ENCODE results near the gene OR2AK2.
A peak's percentile ranks its signal among the peaks of the same experiment; 100 is the strongest.
"Not testable (repeated sequence)": the region's sequence is repeated elsewhere in the genome, so short reads cannot be mapped to it uniquely, and the experiment has no call there.

OR2AK2 gene

GRCh38 chr1:247964933-247965332 is at the start of gene OR2AK2:
Gene OR2AK2 (plus strand): TSS chr1:247965233. CDS start chr1:247965377, 144 bp downstream.
- Mint-ChIP-seq H3K27me3 (peaks cover 6% of the 10 kb centered on the region), H3K36me3 (peaks cover 3% of the 10 kb centered on the region), H3K4me3 (no peak within 1 kb of the TSS), H3K27ac (no peak within 1 kb of the TSS), H3K9me3 (ENCODE audit: low read depth) (peaks cover 6% of the 10 kb centered on the region), H3K4me1 (ENCODE audit: low read depth) (no peaks in the 10 kb centered on the region)

GRCh38 chr1:247919952-247920351 is 45.1 kb upstream of the OR2AK2 start, which contains the start of gene OR2T8:
Gene OR2T8 (plus strand): TSS chr1:247920252. CDS start chr1:247921018, 766 bp downstream.
- H3K27ac Mint-ChIP-seq, result no peak within 1 kb of the TSS
- peaks cover 2% of the 10 kb centered on the region for H3K27me3 Mint-ChIP-seq
- no peaks in the 10 kb centered on the region for H3K9me3 Mint-ChIP-seq (ENCODE audit: low read depth)
- no peaks in the 10 kb centered on the region for H3K36me3 Mint-ChIP-seq
- no peak within 1 kb of the TSS for H3K4me3 Mint-ChIP-seq
- no peaks in the 10 kb centered on the region for H3K4me1 Mint-ChIP-seq (ENCODE audit: low read depth)

- H3K36me3 Mint-ChIP-seq, result no peaks in the 10 kb centered on the region
- H3K27me3 Mint-ChIP-seq, result no peaks in the 10 kb centered on the region
- H3K27ac Mint-ChIP-seq, result no peak overlapping the region
- H3K4me3 Mint-ChIP-seq, result no peak overlapping the region
- no peaks in the 10 kb centered on the region for H3K9me3 Mint-ChIP-seq (ENCODE audit: low read depth)
- H3K4me1 Mint-ChIP-seq (ENCODE audit: low read depth), result no peaks in the 10 kb centered on the region
Observed at GRCh38 chr1:247923941-247924340, 41.1 kb upstream of the OR2AK2 start.

- H3K4me1 Mint-ChIP-seq (ENCODE audit: low read depth), result no peaks in the 10 kb centered on the region
- H3K4me3 Mint-ChIP-seq, result no peak within 1 kb of the TSS
Observed at GRCh38 chr1:247924868-247925267, 40.2 kb upstream of the OR2AK2 start, which contains the start of gene OR2AJ1. Gene OR2AJ1 (plus strand): TSS chr1:247924889. CDS start chr1:247933769, 8,880 bp downstream.

GRCh38 chr1:247933989-247934388 is 31.0 kb upstream of the OR2AK2 start:
- no peak overlapping the region for H3K27ac Mint-ChIP-seq
- no peaks in the 10 kb centered on the region for H3K4me1 Mint-ChIP-seq (ENCODE audit: low read depth)
- peaks cover 3% of the 10 kb centered on the region for H3K27me3 Mint-ChIP-seq
- H3K36me3 Mint-ChIP-seq, result no peaks in the 10 kb centered on the region
- H3K4me3 Mint-ChIP-seq, result no peak overlapping the region
- no peaks in the 10 kb centered on the region for H3K9me3 Mint-ChIP-seq (ENCODE audit: low read depth)

More at GRCh38 chr1:247924868-247925267, 40.2 kb upstream of the OR2AK2 start, which contains the start of gene OR2AJ1:
- Mint-ChIP-seq H3K27ac (no peak within 1 kb of the TSS), H3K36me3 (no peaks in the 10 kb centered on the region), H3K27me3 (no peaks in the 10 kb centered on the region), H3K9me3 (ENCODE audit: low read depth) (no peaks in the 10 kb centered on the region)

GRCh38 chr1:247935781-247936180 is 29.3 kb upstream of the OR2AK2 start:
- Mint-ChIP-seq H3K4me3 (no peak overlapping the region), H3K36me3 (no peaks in the 10 kb centered on the region), H3K27ac (no peak overlapping the region), H3K9me3 (ENCODE audit: low read depth) (no peaks in the 10 kb centered on the region), H3K4me1 (ENCODE audit: low read depth) (no peaks in the 10 kb centered on the region), H3K27me3 (peaks cover 3% of the 10 kb centered on the region)

GRCh38 chr1:247936415-247936814 is 28.6 kb upstream of the OR2AK2 start:
- Mint-ChIP-seq H3K27ac (no peak overlapping the region), H3K9me3 (ENCODE audit: low read depth) (no peaks in the 10 kb centered on the region), H3K27me3 (peaks cover under 1% of the 10 kb centered on the region), H3K4me3 (no peak overlapping the region), H3K4me1 (ENCODE audit: low read depth) (no peaks in the 10 kb centered on the region), H3K36me3 (no peaks in the 10 kb centered on the region)

- not testable (repeated sequence) for H3K4me1 Mint-ChIP-seq (ENCODE audit: low read depth); H3K9me3 Mint-ChIP-seq (ENCODE audit: low read depth); H3K27ac Mint-ChIP-seq; H3K36me3 Mint-ChIP-seq; H3K27me3 Mint-ChIP-seq
- H3K4me3 Mint-ChIP-seq, result peak overlapping the region; percentile 81
Observed at GRCh38 chr1:247936965-247937734, 27.9 kb upstream of the OR2AK2 start.

- H3K9me3 Mint-ChIP-seq (ENCODE audit: low read depth), result no peaks in the 10 kb centered on the region
- H3K27ac Mint-ChIP-seq, result no peak overlapping the region
- H3K4me1 Mint-ChIP-seq (ENCODE audit: low read depth), result no peaks in the 10 kb centered on the region
- H3K36me3 Mint-ChIP-seq, result no peaks in the 10 kb centered on the region
- H3K4me3 Mint-ChIP-seq, result no peak overlapping the region
- H3K27me3 Mint-ChIP-seq, result peaks cover 5% of the 10 kb centered on the region
Observed at GRCh38 chr1:247942624-247943023, 22.4 kb upstream of the OR2AK2 start.

- Mint-ChIP-seq H3K27me3 (peaks cover 7% of the 10 kb centered on the region), H3K36me3 (no peaks in the 10 kb centered on the region), H3K4me1 (ENCODE audit: low read depth) (no peaks in the 10 kb centered on the region), H3K4me3 (no peak within 1 kb of the TSS), H3K27ac (no peak within 1 kb of the TSS), H3K9me3 (ENCODE audit: low read depth) (no peaks in the 10 kb centered on the region)
Observed at GRCh38 chr1:247948558-247948957, 16.5 kb upstream of the OR2AK2 start, which contains the start of gene OR2L8. Gene OR2L8 (plus strand): TSS chr1:247948858. CDS start chr1:247948858, 0 bp downstream.

GRCh38 chr1:247953408-247953807 is 11.6 kb upstream of the OR2AK2 start:
- no peak overlapping the region for H3K27ac Mint-ChIP-seq
- H3K4me1 Mint-ChIP-seq (ENCODE audit: low read depth), result no peaks in the 10 kb centered on the region
- H3K9me3 Mint-ChIP-seq (ENCODE audit: low read depth), result peaks cover 4% of the 10 kb centered on the region
- H3K4me3 Mint-ChIP-seq, result no peak overlapping the region
- no peaks in the 10 kb centered on the region for H3K36me3 Mint-ChIP-seq
- H3K27me3 Mint-ChIP-seq, result no peaks in the 10 kb centered on the region

- Mint-ChIP-seq H3K36me3 (peaks cover 5% of the 10 kb centered on the region), H3K4me3 (no peak overlapping the region), H3K9me3 (ENCODE audit: low read depth) (peaks cover 14% of the 10 kb centered on the region), H3K27ac (no peak overlapping the region), H3K4me1 (ENCODE audit: low read depth) (no peaks in the 10 kb centered on the region), H3K27me3 (peaks cover 6% of the 10 kb centered on the region)
Observed at GRCh38 chr1:247961791-247962190, 3.2 kb upstream of the OR2AK2 start.

GRCh38 chr1:247962911-247963588 is 2.0 kb upstream of the OR2AK2 start:
- Mint-ChIP-seq H3K4me1 (ENCODE audit: low read depth) (no peaks in the 10 kb centered on the region), H3K36me3 (peaks cover 5% of the 10 kb centered on the region)

GRCh38 chr1:247966532-247967204 is 1.6 kb downstream of the OR2AK2 start:
- H3K4me1 Mint-ChIP-seq (ENCODE audit: low read depth), result no peaks in the 10 kb centered on the region
- H3K4me3 Mint-ChIP-seq, result no peak overlapping the region
- no peaks in the 10 kb centered on the region for H3K27me3 Mint-ChIP-seq
- no peak overlapping the region for H3K27ac Mint-ChIP-seq
- no peaks in the 10 kb centered on the region for H3K36me3 Mint-ChIP-seq
- H3K9me3 Mint-ChIP-seq (ENCODE audit: low read depth), result peaks cover 2% of the 10 kb centered on the region

More at GRCh38 chr1:247962911-247963588, 2.0 kb upstream of the OR2AK2 start:
- peaks cover 6% of the 10 kb centered on the region for H3K27me3 Mint-ChIP-seq
- H3K27ac Mint-ChIP-seq, result no peak overlapping the region
- peaks cover 11% of the 10 kb centered on the region for H3K9me3 Mint-ChIP-seq (ENCODE audit: low read depth)
- H3K4me3 Mint-ChIP-seq, result no peak overlapping the region

GRCh38 chr1:247992986-247993385 is 28.0 kb downstream of the OR2AK2 start:
- no peaks in the 10 kb centered on the region for H3K9me3 Mint-ChIP-seq (ENCODE audit: low read depth)
- no peak overlapping the region for H3K4me3 Mint-ChIP-seq
- H3K36me3 Mint-ChIP-seq, result peaks cover 2% of the 10 kb centered on the region
- H3K27me3 Mint-ChIP-seq, result peaks cover 2% of the 10 kb centered on the region
- H3K27ac Mint-ChIP-seq, result no peak overlapping the region
- no peaks in the 10 kb centered on the region for H3K4me1 Mint-ChIP-seq (ENCODE audit: low read depth)
